GM12878 (cell line): ENCODE measurements around the gene PHLDA3.

Experiments
- CHD2 ChIP-seq: IDR thresholded peaks from 2 replicates; pipeline ENCODE4 v1.6.1; 2011; ENCODE audit warnings: low read depth, low read length, improper control_type of control experiment, borderline replicate concordance
- CHD4 ChIP-seq: fragments of 200-600 bp; sonication (generic); IDR thresholded peaks from 2 replicates; pipeline ENCODE4 v1.6.1; 2016; ENCODE audit warnings: mild to moderate bottlenecking
- CREB1 ChIP-seq: IDR thresholded peaks from 2 replicates; pipeline ENCODE4 v1.6.1; 2012; ENCODE audit warnings: low read depth, mild to moderate bottlenecking, inconsistent platforms
- ESRRA ChIP-seq: IDR thresholded peaks from 2 replicates; pipeline ENCODE4 v1.6.1; 2012; ENCODE audit warnings: mild to moderate bottlenecking, low read length, improper control_type of control experiment
- POLR2A ChIP-seq: IDR thresholded peaks from 2 replicates; pipeline ENCODE4 v1.6.1; 2011; ENCODE audit warnings: low read depth, mild to moderate bottlenecking, low read length
- RELA ChIP-seq: fragments of 450-650 bp; IDR thresholded peaks from 2 replicates; pipeline ENCODE4 v1.8.0; 2014; ENCODE audit warnings: borderline replicate concordance; ENCODE audit not compliant: partially characterized antibody
- SIN3A ChIP-seq: IDR thresholded peaks from 2 replicates; pipeline ENCODE4 v1.6.1; 2012; ENCODE audit warnings: low read depth, low read length, improper control_type of control experiment
- TAF1 ChIP-seq: IDR thresholded peaks from 2 replicates; pipeline ENCODE4 v1.6.1; 2011; ENCODE audit warnings: mild to moderate bottlenecking, low read depth, low read length, borderline replicate concordance
- TCF7 ChIP-seq: IDR thresholded peaks from 2 replicates; pipeline ENCODE4 v1.6.1; 2014; ENCODE audit warnings: antibody characterized with exemption, borderline replicate concordance
- ZNF207 ChIP-seq: fragments of 450-650 bp; IDR thresholded peaks from 2 replicates; pipeline ENCODE4 v1.6.1; 2014; ENCODE audit warnings: antibody characterized with exemption, mild to moderate bottlenecking, borderline replicate concordance
- TF ChIP-seq, protein P1 (sequence below), 3 experiments: IDR thresholded peaks in 2 of 3; conservative IDR thresholded peaks in 1 of 3; 2 replicates each; pipeline ENCODE4 v1.5.1; 2011; ENCODE audit warnings: low read depth in 3 of 3, low read length in 3 of 3, mild to moderate bottlenecking in 3 of 3, control low read depth in 2 of 3, moderate library complexity in 2 of 3, inconsistent platforms in 1 of 3, mixed read lengths in 1 of 3; ENCODE audit not compliant: control insufficient read depth in 2 of 3, insufficient read depth in 1 of 3; ENCODE audit errors: extremely low read depth in 1 of 3
- TF ChIP-seq, protein P2 (sequence below): fragments of 150-350 bp; IDR thresholded peaks from 2 replicates; pipeline ENCODE4 v1.6.1; 2016; ENCODE audit warnings: low read depth, low read length
- TF ChIP-seq, protein P3 (sequence below): IDR thresholded peaks from 2 replicates; pipeline ENCODE4 v1.6.1; 2011; ENCODE audit warnings: low read depth, low read length, improper control_type of control experiment, borderline replicate concordance

DNA sequence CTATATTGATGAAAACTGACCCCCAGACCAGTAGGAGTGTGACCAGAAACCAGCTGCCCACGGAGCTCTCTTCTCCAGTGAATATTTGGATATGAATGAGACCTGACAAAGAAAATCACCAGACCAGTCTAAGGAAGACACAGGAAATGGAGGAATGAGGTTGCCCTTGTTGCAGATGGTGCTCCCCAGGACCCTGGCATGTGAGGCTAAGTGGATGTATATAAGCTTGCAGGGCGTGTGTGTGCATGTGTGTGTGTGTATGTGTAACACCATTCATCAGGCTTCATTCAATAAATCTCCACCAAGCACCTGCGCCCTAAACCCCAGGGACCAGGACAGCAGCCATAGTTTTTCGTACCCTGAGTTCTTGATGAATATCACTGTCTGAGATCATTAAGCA lies 14.4 kb downstream of the PHLDA3 start:
- TF ChIP-seq SIN3A (no peak), POLR2A (no peak), CREB1 (no peak), ZNF207 (no peak), TAF1 (no peak), TCF7 (no peak), CHD4 (no peak), CHD2 (no peak), RELA (no peak), ESRRA (no peak)
- TF ChIP-seq, protein P1, sequence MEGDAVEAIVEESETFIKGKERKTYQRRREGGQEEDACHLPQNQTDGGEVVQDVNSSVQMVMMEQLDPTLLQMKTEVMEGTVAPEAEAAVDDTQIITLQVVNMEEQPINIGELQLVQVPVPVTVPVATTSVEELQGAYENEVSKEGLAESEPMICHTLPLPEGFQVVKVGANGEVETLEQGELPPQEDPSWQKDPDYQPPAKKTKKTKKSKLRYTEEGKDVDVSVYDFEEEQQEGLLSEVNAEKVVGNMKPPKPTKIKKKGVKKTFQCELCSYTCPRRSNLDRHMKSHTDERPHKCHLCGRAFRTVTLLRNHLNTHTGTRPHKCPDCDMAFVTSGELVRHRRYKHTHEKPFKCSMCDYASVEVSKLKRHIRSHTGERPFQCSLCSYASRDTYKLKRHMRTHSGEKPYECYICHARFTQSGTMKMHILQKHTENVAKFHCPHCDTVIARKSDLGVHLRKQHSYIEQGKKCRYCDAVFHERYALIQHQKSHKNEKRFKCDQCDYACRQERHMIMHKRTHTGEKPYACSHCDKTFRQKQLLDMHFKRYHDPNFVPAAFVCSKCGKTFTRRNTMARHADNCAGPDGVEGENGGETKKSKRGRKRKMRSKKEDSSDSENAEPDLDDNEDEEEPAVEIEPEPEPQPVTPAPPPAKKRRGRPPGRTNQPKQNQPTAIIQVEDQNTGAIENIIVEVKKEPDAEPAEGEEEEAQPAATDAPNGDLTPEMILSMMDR (IDR thresholded peaks at IDR 0.05 in 2 of 3, conservative IDR thresholded peaks at IDR 0.05 in 1 of 3; ENCODE audit: control insufficient read depth in 2 of 3, extremely low read depth in 1 of 3, insufficient read depth in 1 of 3, low read depth in 3 of 3, low read length in 3 of 3) = no peak
- TF ChIP-seq, protein P2, sequence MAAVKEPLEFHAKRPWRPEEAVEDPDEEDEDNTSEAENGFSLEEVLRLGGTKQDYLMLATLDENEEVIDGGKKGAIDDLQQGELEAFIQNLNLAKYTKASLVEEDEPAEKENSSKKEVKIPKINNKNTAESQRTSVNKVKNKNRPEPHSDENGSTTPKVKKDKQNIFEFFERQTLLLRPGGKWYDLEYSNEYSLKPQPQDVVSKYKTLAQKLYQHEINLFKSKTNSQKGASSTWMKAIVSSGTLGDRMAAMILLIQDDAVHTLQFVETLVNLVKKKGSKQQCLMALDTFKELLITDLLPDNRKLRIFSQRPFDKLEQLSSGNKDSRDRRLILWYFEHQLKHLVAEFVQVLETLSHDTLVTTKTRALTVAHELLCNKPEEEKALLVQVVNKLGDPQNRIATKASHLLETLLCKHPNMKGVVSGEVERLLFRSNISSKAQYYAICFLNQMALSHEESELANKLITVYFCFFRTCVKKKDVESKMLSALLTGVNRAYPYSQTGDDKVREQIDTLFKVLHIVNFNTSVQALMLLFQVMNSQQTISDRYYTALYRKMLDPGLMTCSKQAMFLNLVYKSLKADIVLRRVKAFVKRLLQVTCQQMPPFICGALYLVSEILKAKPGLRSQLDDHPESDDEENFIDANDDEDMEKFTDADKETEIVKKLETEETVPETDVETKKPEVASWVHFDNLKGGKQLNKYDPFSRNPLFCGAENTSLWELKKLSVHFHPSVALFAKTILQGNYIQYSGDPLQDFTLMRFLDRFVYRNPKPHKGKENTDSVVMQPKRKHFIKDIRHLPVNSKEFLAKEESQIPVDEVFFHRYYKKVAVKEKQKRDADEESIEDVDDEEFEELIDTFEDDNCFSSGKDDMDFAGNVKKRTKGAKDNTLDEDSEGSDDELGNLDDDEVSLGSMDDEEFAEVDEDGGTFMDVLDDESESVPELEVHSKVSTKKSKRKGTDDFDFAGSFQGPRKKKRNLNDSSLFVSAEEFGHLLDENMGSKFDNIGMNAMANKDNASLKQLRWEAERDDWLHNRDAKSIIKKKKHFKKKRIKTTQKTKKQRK = no peak
- TF ChIP-seq, protein P3, sequence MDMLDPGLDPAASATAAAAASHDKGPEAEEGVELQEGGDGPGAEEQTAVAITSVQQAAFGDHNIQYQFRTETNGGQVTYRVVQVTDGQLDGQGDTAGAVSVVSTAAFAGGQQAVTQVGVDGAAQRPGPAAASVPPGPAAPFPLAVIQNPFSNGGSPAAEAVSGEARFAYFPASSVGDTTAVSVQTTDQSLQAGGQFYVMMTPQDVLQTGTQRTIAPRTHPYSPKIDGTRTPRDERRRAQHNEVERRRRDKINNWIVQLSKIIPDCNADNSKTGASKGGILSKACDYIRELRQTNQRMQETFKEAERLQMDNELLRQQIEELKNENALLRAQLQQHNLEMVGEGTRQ = no peak
